GM19438 (cell line): ENCODE data around the gene CEND1.

Experiments
- ATAC-seq: cut with Tn5 transposase; IDR thresholded peaks from one replicate; pipeline ENCODE4 v1.9.1; 2021; ENCODE audit warnings: low read depth; ENCODE audit not compliant: unreplicated experiment

CEND1 gene

GRCh38 chr11:789943-790342 is at the start of gene CEND1:
Gene CEND1 (minus strand): TSS chr11:790090. CDS start chr11:788576, 1,514 bp downstream.
- ATAC-seq, result no peak

GRCh38 chr11:839280-839623 is 49.4 kb upstream of the CEND1 start:
- ATAC-seq, result no peak

GRCh38 chr11:838441-839279 is 48.8 kb upstream of the CEND1 start:
- ATAC-seq, result no peak

GRCh38 chr11:837990-838307 is 48.1 kb upstream of the CEND1 start:
- ATAC-seq, result no peak

GRCh38 chr11:837189-837989 is 47.5 kb upstream of the CEND1 start:
- no peak for ATAC-seq

- ATAC-seq, result no peak
These were observed 46.8 kb upstream of the CEND1 start for GRCh38 chr11:836700-837099.

- ATAC-seq, result no peak
These were observed 46.4 kb upstream of the CEND1 start for GRCh38 chr11:836274-836673.

- ATAC-seq, result no peak
These were observed 44.8 kb upstream of the CEND1 start for GRCh38 chr11:834371-835316.

GRCh38 chr11:833849-834311 is 44.0 kb upstream of the CEND1 start:
- ATAC-seq, result no peak

- peak; percentile 17 for ATAC-seq
These were observed 43.4 kb upstream of the CEND1 start for GRCh38 chr11:833114-833791.

GRCh38 chr11:832529-833113 is 42.7 kb upstream of the CEND1 start, which contains the start of gene CD151:
Gene CD151 (plus strand): TSS chr11:832952. CDS start chr11:836070, 3,118 bp downstream.
- ATAC-seq, result peak; percentile 37

GRCh38 chr11:831961-832528 is 42.2 kb upstream of the CEND1 start:
- no peak for ATAC-seq

- no peak for ATAC-seq
These were observed 41.4 kb upstream of the CEND1 start for GRCh38 chr11:831118-831864.

GRCh38 chr11:830295-831117 is 40.6 kb upstream of the CEND1 start:
- ATAC-seq, result peak; percentile 32

- ATAC-seq, result no peak
These were observed 40.0 kb upstream of the CEND1 start for GRCh38 chr11:829847-830294.

- no peak for ATAC-seq
These were observed 39.4 kb upstream of the CEND1 start for GRCh38 chr11:829176-829846.

- no peak for ATAC-seq
These were observed 38.8 kb upstream of the CEND1 start for GRCh38 chr11:828506-829175.
